CD4-positive, alpha-beta T cell treated with Interferon alpha-2 for 1 hour (primary cell): ENCODE results near the gene SEM1.
"Not testable (repeated sequence)": the region's sequence is repeated elsewhere in the genome, so short reads cannot be mapped to it uniquely, and the experiment has no call there.

Experiments
- DNase-seq, 2 donors: peaks; one replicate each; pipeline ENCODE4 v3.0.0-alpha.2; 2020 to 2022

The SEM1 gene

DNA sequence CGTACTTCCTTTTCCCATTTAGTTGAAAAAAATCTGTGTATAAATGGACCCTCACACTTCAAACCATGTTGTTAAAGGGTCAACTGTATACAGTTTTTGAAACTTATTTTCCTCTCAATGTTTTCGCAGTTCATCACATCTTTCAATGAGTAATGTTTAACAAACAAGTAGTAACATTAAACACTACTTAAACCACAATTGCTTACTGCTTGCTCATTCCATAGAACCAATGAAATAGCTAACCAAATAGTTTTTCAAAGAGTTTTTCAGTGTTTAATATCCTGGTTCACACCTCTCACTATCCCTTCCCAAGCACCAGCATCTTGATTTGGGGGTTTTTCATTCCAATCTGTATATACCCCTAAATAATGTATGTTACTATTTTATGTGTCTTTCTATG is 9.1 kb downstream of the SEM1 start:
- no peak for DNase-seq

DNA sequence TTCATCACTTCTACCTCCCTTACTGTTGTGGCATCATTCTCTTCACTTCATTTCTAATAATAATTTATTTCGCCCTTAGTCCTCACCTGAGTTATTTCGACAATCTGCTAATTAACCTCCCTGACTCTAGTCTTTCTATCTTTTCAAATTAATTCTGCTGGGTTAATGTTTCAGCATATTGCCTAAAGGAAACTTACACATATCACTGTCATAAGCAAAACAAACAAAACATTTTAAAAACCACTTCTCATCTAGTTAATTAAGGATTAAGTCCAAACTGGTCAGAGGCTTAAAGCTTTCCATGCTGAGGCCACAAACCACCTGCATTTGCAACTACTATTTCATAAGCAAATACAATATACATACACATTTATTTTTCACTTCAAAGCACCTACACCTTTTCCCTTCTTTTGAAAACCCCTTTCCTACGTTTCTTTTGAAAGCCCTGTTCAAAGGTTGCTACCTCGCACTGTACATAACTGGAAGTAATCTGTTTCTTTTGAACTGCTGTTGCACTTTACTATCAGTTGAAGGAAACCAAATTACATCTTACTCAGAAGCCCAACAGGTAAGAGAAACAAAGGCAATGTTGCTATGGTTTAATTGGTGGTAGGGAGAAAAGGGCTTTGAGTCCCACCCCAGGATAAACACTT is 10.3 kb downstream of the SEM1 start:
- no peak for DNase-seq

DNA sequence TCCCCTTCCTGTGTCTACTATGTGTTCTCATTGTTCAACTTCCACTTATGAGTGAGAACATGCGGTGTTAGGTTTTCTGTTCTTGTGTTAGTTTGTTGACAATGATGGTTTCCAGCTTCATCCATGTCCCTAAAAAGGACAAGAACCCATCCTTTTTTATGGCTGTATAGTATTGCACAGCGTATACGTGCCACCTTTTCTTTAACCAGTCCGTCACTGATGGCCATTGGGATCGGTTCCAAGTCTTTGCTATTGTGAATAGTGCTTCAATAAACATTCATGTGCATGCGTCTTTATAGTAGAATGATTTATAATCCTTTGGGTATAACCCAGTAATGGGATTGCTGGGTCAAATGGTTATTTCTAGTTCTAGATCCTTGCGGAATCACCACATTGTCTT is 11.2 kb downstream of the SEM1 start:
- not testable (repeated sequence) for DNase-seq

DNA sequence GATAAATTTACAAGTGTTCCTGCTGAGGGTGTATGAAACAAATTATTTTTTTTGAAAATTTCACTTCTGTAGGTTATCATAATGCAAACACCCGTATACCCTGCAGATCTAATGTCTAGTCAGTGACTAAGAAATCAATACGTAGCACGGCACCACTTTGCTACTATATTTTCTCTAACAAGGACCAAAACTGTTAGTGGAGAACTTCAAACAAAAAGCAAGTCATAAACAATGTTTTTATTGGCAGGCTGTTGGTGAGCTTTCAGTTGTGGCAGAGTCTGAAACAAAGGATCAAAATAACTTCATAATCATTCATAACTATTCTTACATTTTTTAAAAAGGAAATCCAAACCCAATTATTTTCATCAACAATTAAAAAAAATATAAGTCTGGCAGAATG is 11.8 kb downstream of the SEM1 start:
- no peak for DNase-seq

DNA sequence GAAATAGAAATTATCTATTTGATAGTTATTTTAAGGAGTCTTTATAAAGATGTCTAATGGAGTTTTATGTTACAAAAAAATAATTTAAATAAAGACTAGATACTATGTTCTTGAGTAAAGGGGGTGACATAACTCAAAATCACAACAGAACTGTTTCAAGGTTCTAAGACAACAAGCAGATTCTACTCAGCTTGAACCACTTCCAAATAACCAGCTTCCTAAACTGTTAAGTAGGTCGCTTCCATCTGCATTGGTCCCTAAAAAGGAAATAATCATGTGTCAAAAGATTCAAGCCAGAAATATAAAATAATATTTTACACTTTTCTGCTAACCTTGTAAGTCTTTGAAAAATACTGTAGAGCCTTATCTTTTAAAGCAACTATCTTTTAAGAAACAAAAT is 14.1 kb downstream of the SEM1 start:
- DNase-seq: no peak

DNA sequence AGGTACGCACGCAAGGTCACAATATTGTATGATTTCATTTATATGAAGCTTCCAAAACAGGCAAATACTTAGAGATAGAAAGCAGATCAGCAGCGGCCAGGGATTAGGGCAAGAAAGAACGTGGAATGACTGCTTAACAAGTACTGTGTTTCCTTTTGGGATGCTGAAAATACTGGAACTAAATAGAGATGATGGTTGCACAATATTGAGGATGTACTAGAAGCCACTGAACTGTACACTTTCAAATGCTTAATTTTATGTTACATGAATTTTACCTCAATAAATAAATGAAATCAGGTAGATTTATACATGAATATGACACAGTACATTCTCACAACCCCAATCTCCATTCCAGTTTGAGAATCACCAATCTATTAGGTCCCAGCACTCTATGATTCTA is 15.6 kb downstream of the SEM1 start:
- no peak for DNase-seq

DNA sequence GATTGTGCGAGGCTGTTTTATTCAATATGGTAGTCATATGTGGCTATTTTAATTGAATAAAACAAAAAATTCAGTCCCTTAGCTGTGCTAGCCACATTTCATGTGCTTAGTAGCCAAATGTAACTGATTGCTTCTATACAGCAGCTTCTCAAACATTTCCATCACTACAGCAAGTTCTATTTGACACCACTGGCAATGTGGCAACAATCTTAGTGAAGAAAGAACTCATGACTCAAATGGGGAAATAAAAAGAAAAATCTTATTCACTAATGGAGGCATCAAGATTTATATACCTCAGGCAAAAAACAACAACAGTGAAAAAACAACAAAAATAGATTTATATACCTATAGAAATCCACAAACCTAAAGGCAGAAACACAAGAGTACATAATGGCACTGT is 17.9 kb downstream of the SEM1 start:
- no peak for DNase-seq

DNA sequence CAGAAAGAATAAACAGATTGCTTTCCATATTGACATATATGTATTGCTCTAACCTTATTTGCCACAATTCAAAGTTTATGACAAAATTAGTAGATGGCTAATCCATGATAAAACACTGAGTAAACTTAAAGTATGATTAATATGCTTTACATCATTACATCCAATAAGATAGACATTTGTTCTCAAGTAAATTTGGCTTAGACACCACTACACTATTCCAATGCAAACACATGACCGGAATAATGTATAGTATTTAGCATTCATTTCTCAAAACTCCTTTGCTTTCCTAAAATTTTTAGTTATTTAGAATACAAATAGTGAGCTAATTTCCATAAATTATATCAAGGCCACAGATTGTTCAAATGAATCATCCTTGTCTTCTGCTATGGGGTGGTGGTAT is 20.2 kb downstream of the SEM1 start:
- no peak for DNase-seq

DNA sequence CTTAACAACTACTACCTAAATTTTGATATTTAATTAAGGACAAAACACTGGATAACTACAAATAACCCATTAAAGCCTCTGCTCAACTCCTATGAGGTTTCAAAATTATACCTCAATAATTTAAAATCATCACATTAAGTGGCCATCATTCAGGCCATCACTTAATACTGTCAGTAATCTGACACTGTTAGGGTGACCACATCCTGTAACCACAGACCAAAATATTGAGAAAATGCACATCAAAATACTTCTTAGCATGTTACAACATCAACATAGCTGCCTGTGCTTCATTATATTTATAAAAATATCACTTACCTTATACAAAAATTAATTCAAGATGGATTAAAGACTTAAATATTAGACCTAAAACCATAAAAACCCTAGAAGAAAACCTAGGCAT is 23.3 kb downstream of the SEM1 start:
- peak in 1 of 2 donors; percentile 14 for DNase-seq

DNA sequence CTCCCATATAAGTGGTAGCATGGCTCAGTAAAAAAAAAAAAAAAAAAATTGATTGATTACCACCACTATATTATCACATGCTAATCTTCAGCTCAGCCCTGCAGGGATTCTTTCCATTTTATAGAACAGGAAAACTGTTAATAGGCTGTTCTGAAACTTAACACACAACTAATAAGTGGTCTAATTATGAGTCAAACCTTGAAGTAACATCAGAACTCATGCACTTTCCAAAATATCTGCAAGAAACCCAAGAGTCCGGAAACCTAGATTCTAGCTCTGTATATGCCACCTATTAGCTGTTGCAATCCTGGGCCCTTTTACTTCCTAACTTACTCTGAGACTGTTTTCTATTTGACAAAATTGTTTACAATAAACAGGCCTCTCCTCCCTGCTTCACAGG is 23.9 kb downstream of the SEM1 start:
- no peak for DNase-seq

DNA sequence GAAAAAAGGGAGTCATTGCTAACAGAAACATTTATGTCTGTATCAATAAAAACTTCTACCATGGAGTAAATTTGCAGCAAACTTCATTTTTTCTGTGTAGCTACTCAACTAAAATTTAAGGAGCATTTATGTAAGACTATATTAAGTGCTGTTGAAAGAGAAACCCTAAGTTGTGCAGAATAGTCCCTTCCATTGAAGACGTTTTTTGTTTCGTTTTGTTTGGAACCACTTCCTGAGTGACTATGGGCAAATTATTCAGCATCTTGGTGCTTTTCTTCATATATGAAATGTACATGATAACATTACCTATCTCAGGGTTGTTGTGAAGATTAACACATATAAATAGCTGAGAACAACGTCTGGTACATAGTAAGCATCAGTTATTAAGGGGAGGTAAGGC is 24.3 kb downstream of the SEM1 start:
- peak in 1 of 2 donors; percentile 28 for DNase-seq

DNA sequence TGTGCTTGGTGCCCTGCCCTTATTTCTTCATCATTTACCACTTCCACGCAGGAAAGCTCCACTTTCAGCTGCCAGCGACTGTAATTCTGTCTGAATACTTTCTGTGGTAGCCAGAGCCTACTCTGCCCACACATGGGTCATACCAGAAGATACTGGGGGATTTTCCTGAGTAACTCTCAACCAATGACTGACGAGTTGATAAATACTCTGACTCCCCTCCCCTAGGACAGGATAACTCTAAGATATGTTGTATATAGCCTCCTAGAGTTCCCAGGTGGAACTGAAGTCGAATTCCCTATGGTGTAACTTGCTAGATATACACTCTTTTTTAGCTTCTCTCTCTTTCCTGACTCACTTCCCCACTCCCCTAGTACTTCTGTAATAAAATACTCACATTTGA is 29.8 kb downstream of the SEM1 start:
- DNase-seq: no peak

DNA sequence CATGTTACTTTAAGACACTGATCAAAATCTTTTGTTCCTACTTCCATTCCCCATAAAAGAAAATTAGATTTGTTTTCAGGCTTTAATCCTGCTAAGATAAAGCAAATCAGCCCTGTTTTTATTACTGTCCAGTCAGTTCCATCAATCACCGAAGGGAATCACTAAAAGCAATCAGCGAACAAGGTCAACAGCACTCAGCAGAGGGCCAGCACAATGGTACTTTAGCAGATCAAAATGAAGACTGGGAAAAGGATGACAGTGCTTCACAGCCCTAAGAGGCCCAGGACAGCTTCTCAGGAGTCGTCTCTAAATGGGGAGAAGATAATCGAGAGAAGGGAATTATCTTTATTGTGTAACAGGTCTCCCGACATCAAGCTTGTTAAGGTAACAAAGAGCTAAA is 32.7 kb downstream of the SEM1 start:
- no peak for DNase-seq

DNA sequence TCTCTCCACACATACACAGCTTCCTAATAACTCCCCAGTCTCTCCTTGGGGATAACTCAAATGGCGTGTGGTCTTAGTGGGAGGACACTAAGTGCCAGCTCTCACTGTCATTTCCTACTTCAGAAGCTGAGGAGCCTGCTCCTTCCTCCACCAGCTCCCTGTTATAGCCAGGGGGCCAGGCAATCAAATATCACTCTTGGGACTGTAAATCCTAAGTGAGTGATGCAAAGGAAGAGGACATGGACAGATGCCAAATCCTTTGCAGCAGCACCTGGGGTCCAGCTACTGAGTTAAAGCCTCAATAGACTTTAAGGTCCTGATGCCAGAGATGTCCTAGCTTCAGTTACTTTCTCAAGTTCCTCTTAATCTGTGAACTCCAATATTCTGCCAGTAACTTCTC is 34.1 kb downstream of the SEM1 start:
- no peak for DNase-seq

DNA sequence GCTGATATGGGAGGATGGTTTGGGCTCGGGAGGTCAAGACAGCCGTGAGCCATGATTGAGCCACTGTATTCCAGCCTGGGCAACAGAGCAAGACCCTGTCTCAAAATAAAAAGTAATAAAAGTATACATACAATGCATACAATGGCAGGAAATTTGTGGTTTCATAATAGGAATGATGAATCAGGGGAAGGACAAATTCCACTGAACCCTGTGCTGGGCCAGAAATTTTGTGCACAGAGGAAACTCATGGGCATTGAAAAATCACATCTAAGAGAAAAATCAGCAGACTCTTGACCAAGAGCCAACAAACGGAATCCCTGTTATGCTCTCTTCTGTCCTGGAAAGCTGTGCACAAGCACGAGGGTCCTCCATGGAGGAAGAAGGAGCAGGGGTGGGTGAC is 35.1 kb downstream of the SEM1 start:
- DNase-seq: no peak

DNA sequence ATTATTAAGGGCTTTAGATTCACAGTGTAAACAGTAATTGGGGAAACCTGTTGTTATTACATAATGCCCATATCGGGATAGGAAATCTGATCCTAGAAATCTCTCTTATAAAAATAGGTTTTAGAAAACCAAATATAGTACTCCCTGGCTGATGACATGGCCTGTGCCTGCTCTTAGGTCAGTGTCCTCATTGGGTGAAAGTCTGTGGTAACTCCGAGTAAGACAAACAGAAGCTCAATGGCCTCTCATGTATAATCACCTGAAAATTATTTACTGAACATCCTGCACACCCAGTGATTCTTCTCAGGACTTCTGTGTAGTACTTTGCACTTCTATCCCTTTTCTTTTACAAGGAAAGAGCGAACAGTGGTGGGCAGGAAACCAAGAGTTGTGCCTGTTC is 37.8 kb downstream of the SEM1 start:
- no peak for DNase-seq

DNA sequence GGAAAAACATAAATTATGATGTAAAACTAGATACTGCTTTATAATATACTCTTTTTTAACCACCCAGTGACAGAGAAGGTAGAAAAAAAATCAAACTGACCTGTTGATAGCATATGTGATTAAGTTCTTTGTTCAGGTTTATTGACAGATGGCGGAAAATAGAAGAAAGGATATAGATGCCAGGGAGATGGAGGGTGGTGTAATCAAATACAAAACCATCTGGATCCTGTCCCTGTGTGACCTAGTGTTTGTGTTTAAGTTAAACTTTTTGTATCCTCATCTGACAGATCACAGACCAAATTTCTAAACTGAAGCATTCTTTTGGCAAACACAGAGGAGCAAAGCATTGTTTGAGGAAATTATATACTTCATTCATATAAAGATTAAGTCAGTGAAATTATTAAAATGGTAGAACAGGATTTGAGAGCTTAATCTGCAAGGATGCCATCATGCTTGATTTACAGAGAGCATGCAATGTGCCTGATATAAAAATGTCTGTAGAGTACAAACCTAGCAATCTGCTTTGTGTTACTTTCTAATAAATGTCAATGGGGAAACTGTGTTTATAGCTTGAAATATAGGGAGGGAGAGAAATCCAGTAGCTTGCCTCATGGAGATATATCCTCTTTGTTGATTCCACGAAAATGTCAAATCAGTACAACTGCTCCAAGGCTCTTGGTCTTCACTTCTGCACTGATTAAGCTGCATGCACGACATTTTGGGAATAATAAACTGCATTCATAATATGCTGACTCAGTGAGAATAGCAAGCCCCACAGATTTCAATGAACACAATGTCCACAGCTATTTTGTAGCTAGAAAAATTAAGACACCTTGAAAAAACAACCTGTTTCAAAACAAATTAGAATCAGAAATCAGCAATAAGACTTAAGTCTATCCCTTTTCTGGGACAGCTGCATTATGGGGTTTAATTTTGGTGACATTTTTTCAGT is 39.0 kb downstream of the SEM1 start:
- DNase-seq: no peak

DNA sequence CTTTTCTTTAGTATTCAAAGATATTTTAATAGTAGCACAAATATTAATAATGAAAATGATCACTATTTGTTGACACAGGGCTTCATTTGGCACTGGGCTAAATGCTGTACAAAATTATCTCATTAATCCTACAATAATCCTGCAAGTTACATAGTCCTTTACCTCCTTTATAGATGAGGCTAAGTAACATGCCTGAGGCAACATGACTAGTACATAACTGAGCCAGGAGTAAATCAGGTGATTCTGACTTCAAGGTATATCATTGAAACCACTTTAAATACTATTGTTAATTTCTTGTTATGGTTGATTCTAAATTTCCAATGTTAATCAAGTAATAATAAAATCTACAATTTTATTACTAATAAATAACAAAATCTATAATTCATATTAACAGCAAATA is 39.8 kb downstream of the SEM1 start:
- no peak for DNase-seq

DNA sequence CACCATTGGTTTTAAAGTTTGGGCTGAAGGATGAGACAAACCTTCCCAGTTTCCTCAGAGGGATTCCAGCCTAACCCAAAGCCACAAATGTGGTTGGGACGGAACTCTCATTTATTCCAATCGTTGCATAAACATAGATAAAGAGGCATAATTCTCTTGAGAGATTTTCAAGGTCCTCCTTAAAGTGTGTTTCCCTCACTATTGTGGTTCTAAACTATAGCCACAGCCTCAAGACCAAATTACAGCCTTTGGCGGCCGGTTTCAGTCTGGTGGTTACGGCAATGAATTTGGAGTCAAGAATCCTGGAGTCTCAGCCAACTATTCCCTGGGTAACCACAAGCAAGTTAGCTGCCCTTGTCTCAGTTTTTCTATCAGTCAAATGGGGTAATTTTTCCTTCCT is 42.6 kb downstream of the SEM1 start:
- no peak for DNase-seq

DNA sequence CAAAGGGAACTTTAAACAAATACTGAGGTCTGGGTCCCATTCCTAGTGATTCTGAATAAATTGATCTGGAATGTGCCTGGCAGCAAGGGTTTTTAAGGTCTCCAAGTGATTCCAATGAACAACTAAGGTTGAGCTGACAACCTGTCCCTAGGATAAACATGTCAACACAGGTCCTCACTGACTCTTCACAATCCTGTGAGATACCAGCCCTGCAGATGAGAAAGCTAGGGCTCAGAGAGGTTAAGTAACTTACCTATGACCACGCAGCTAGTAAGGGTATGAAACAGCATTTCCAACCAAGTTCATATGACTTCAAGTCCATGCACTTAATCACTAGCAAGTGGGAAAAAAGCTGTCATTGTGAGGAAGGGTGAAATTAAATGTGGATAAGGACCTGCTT is 44.0 kb downstream of the SEM1 start:
- DNase-seq: no peak

DNA sequence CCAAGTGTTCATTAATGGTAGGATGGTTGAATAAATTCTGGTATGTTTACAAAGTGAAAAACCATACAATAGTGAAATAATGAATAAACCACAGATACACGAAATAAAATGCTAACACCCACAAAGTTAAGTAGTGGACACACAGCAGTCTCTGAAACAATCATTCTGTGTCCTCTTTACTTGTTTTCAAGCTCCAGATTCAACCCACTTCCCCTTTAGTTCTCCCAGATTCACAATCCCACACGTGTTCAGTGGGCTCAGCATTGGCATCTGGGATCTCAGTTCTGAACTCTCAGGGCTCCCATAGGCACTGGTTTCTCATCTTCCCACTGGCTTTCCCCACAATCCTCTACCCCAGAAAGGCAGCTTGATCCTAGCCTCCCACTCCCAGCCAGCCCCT is 44.9 kb downstream of the SEM1 start:
- DNase-seq: no peak

DNA sequence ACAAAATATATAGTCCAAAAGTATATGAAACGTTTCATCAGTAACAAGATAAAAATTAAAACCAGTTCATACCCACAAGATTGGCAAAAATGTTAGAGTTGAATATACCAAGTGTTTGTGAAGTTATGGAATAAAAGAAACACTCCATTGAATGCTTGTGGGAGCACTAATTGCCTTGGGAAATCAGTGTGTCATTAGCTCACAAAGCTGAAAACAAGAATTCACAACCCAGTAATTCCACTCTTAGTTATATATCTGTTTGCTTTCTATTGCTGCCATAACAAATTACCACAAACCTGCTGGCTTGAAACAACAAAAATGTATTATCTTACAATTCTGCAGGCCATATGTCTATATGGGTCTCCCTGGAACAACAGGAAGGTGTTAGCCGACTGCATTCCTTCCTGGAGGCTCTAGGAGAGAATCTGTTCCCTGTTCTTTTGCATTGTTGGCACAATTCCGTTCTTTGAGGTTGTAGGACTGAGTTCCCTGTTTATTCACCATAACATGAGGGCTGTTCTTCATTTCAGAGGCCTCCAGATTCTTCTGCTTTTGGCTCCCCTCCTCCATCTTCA is 45.7 kb downstream of the SEM1 start:
- no peak for DNase-seq

DNA sequence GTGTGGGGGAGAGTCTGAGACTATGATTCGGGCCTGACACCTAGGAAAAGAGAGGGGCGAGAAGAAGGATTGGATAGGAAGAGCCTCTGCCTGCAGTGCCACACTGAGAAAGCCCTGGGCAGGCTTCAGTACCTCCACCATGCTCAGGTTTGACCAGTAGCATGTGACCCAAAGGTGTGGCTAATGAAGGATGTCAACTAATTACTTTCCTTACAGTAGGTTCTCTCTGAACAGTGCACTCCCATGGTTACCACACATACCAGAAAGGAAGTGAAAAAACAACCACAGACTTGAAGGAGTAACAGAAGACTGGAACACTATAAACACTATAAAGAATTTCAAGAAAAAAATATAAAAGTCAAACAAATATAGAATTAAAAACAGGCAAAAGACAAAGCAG is 46.2 kb downstream of the SEM1 start:
- DNase-seq: no peak

DNA sequence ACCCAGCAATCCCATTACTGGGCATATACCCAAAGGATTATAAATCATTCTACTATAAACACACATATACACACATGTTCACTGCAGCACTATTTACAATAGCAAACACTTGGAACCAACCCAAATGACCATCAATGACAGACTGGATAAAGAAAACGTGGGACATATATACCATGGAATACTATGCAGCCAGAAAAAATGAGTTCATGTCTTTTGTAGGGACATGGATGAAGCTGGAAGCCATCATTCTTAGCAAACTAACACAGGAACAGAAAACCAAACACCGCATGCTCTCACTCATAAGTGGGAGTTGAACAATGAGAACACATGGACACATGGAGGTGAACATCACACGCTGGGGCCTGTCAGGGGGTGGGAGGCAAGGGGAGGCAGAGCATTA is 47.5 kb downstream of the SEM1 start:
- DNase-seq: not testable (repeated sequence)
